ENCODE measurements around the gene ZNF619.

ZNF619 gene

GRCh38 chr3:40505599-40506462 is 28.9 kb downstream of the ZNF619 start, which contains the start of gene ZNF620:
TSS of gene ZNF620 (plus strand) at chr3:40506039. CDS start at chr3:40506353, 314 bp downstream.
- Histone ChIP-seq H3K36me3 (ENCODE audit: control insufficient read depth, insufficient read depth, low read length) (peaks cover 23% of the 10 kb centered on the region), H3K27me3 (ENCODE audit: control insufficient read depth, insufficient read depth, low read length) (no peaks in the 10 kb centered on the region), H3K27ac (ENCODE audit: low read depth, low read length) (peak within 1 kb of the TSS; percentile 46; the same call in 1 of the 2 replicates), H3K4me1 (ENCODE audit: control insufficient read depth, insufficient read depth, low read length) (0 out of 2 replicates have a peak, but pooled peaks cover 4% of the 10 kb centered on the region), H3K9me3 (ENCODE audit: control insufficient read depth, insufficient read depth, low read depth, low read length) (no peaks in the 10 kb centered on the region), H3K4me3 (ENCODE audit: low read depth, low read length) (peak within 1 kb of the TSS; percentile 91), H3K9ac (ENCODE audit: low read length) (peak within 1 kb of the TSS; percentile 91)

- Histone ChIP-seq H3K9me3 (ENCODE audit: control insufficient read depth, insufficient read depth, low read depth, low read length) (no peaks in the 10 kb centered on the region), H3K9ac (ENCODE audit: low read length) (no peak overlapping the region), H3K27ac (ENCODE audit: low read depth, low read length) (no peak overlapping the region), H3K4me3 (ENCODE audit: low read depth, low read length) (no peak overlapping the region), H3K36me3 (ENCODE audit: control insufficient read depth, insufficient read depth, low read length) (peaks cover 56% of the 10 kb centered on the region), H3K4me1 (ENCODE audit: control insufficient read depth, insufficient read depth, low read length) (no peaks in the 10 kb centered on the region), H3K27me3 (ENCODE audit: control insufficient read depth, insufficient read depth, low read length) (no peaks in the 10 kb centered on the region)
These were observed 34.3 kb downstream of the ZNF619 start for GRCh38 chr3:40511031-40511718.

- H3K4me3 ChIP-seq (ENCODE audit: low read depth, low read length): no peak overlapping the region
- H3K9me3 ChIP-seq (ENCODE audit: control insufficient read depth, insufficient read depth, low read depth, low read length): no peaks in the 10 kb centered on the region
- H3K4me1 ChIP-seq (ENCODE audit: control insufficient read depth, insufficient read depth, low read length): no peaks in the 10 kb centered on the region
- no peak overlapping the region for H3K27ac ChIP-seq (ENCODE audit: low read depth, low read length)
- peaks cover 45% of the 10 kb centered on the region for H3K36me3 ChIP-seq (ENCODE audit: control insufficient read depth, insufficient read depth, low read length)
- H3K9ac ChIP-seq (ENCODE audit: low read length): no peak overlapping the region
- H3K27me3 ChIP-seq (ENCODE audit: control insufficient read depth, insufficient read depth, low read length): no peaks in the 10 kb centered on the region
These were observed 39.3 kb downstream of the ZNF619 start for GRCh38 chr3:40516201-40516600.

- Histone ChIP-seq H3K27ac (ENCODE audit: low read depth, low read length) (no peak overlapping the region), H3K4me3 (ENCODE audit: low read depth, low read length) (no peak overlapping the region), H3K4me1 (ENCODE audit: control insufficient read depth, insufficient read depth, low read length) (no peaks in the 10 kb centered on the region), H3K27me3 (ENCODE audit: control insufficient read depth, insufficient read depth, low read length) (no peaks in the 10 kb centered on the region), H3K36me3 (ENCODE audit: control insufficient read depth, insufficient read depth, low read length) (peaks cover 33% of the 10 kb centered on the region), H3K9me3 (ENCODE audit: control insufficient read depth, insufficient read depth, low read depth, low read length) (no peaks in the 10 kb centered on the region), H3K9ac (ENCODE audit: low read length) (no peak overlapping the region)
These were observed 41.1 kb downstream of the ZNF619 start for GRCh38 chr3:40518067-40518466.

- Histone ChIP-seq H3K4me3 (ENCODE audit: low read depth, low read length) (no peak overlapping the region), H3K4me1 (ENCODE audit: control insufficient read depth, insufficient read depth, low read length) (peaks cover 1% of the 10 kb centered on the region; the same call in 1 of the 2 replicates), H3K9ac (ENCODE audit: low read length) (no peak overlapping the region)
These were observed 41.9 kb downstream of the ZNF619 start for GRCh38 chr3:40518848-40519247.

GRCh38 chr3:40521254-40521653 is 44.3 kb downstream of the ZNF619 start:
- Histone ChIP-seq H3K27ac (ENCODE audit: low read depth, low read length) (no peak overlapping the region), H3K9me3 (ENCODE audit: control insufficient read depth, insufficient read depth, low read depth, low read length) (no peaks in the 10 kb centered on the region), H3K4me3 (ENCODE audit: low read depth, low read length) (no peak overlapping the region), H3K27me3 (ENCODE audit: control insufficient read depth, insufficient read depth, low read length) (no peaks in the 10 kb centered on the region), H3K4me1 (ENCODE audit: control insufficient read depth, insufficient read depth, low read length) (peaks cover 11% of the 10 kb centered on the region; the same call in 1 of the 2 replicates), H3K9ac (ENCODE audit: low read length) (no peak overlapping the region), H3K36me3 (ENCODE audit: control insufficient read depth, insufficient read depth, low read length) (peaks cover 15% of the 10 kb centered on the region)

More at GRCh38 chr3:40518848-40519247, 41.9 kb downstream of the ZNF619 start:
- Histone ChIP-seq H3K27me3 (ENCODE audit: control insufficient read depth, insufficient read depth, low read length) (no peaks in the 10 kb centered on the region), H3K27ac (ENCODE audit: low read depth, low read length) (no peak overlapping the region), H3K36me3 (ENCODE audit: control insufficient read depth, insufficient read depth, low read length) (peaks cover 33% of the 10 kb centered on the region), H3K9me3 (ENCODE audit: control insufficient read depth, insufficient read depth, low read depth, low read length) (no peaks in the 10 kb centered on the region)

GRCh38 chr3:40523781-40524180 is 46.9 kb downstream of the ZNF619 start:
- Histone ChIP-seq H3K9me3 (ENCODE audit: control insufficient read depth, insufficient read depth, low read depth, low read length) (no peaks in the 10 kb centered on the region), H3K9ac (ENCODE audit: low read length) (no peak overlapping the region), H3K27me3 (ENCODE audit: control insufficient read depth, insufficient read depth, low read length) (no peaks in the 10 kb centered on the region), H3K27ac (ENCODE audit: low read depth, low read length) (peak overlapping the region; percentile 90), H3K36me3 (ENCODE audit: control insufficient read depth, insufficient read depth, low read length) (peaks cover 13% of the 10 kb centered on the region), H3K4me3 (ENCODE audit: low read depth, low read length) (peak overlapping the region; percentile 87), H3K4me1 (ENCODE audit: control insufficient read depth, insufficient read depth, low read length) (peaks cover 11% of the 10 kb centered on the region; the same call in 1 of the 2 replicates)

GRCh38 chr3:40524222-40524567 is 47.3 kb downstream of the ZNF619 start:
- peaks cover 17% of the 10 kb centered on the region for H3K36me3 ChIP-seq (ENCODE audit: control insufficient read depth, insufficient read depth, low read length)
- no peaks in the 10 kb centered on the region for H3K27me3 ChIP-seq (ENCODE audit: control insufficient read depth, insufficient read depth, low read length)
- peak overlapping the region; percentile 90 for H3K27ac ChIP-seq (ENCODE audit: low read depth, low read length)
- peaks cover 11% of the 10 kb centered on the region; the same call in 1 of the 2 replicates for H3K4me1 ChIP-seq (ENCODE audit: control insufficient read depth, insufficient read depth, low read length)
- H3K9me3 ChIP-seq (ENCODE audit: control insufficient read depth, insufficient read depth, low read depth, low read length): no peaks in the 10 kb centered on the region
- peak overlapping the region; percentile 95 for H3K9ac ChIP-seq (ENCODE audit: low read length)
- H3K4me3 ChIP-seq (ENCODE audit: low read depth, low read length): peak overlapping the region; percentile 87

GRCh38 chr3:40524568-40525285 is 47.8 kb downstream of the ZNF619 start, which contains the start of gene ZNF621:
TSS of gene ZNF621 (plus strand) at chr3:40524960. CDS start at chr3:40525841, 881 bp downstream.
- peaks cover 22% of the 10 kb centered on the region for H3K36me3 ChIP-seq (ENCODE audit: control insufficient read depth, insufficient read depth, low read length)
- H3K27ac ChIP-seq (ENCODE audit: low read depth, low read length): peak within 1 kb of the TSS; percentile 90
- no peaks in the 10 kb centered on the region for H3K9me3 ChIP-seq (ENCODE audit: control insufficient read depth, insufficient read depth, low read depth, low read length)
- peak within 1 kb of the TSS; percentile 95 for H3K9ac ChIP-seq (ENCODE audit: low read length)
- H3K4me3 ChIP-seq (ENCODE audit: low read depth, low read length): peak within 1 kb of the TSS; percentile 87
- H3K4me1 ChIP-seq (ENCODE audit: control insufficient read depth, insufficient read depth, low read length): peaks cover 11% of the 10 kb centered on the region; the same call in 1 of the 2 replicates
- H3K27me3 ChIP-seq (ENCODE audit: control insufficient read depth, insufficient read depth, low read length): no peaks in the 10 kb centered on the region

- H3K36me3 ChIP-seq (ENCODE audit: control insufficient read depth, insufficient read depth, low read length): peaks cover 59% of the 10 kb centered on the region
- H3K9ac ChIP-seq (ENCODE audit: low read length): no peak overlapping the region
- H3K4me3 ChIP-seq (ENCODE audit: low read depth, low read length): no peak overlapping the region
- H3K4me1 ChIP-seq (ENCODE audit: control insufficient read depth, insufficient read depth, low read length): peaks cover 11% of the 10 kb centered on the region; the same call in 1 of the 2 replicates
- no peak overlapping the region for H3K27ac ChIP-seq (ENCODE audit: low read depth, low read length)
- H3K9me3 ChIP-seq (ENCODE audit: control insufficient read depth, insufficient read depth, low read depth, low read length): no peaks in the 10 kb centered on the region
- H3K27me3 ChIP-seq (ENCODE audit: control insufficient read depth, insufficient read depth, low read length): no peaks in the 10 kb centered on the region
These were observed 51.5 kb downstream of the ZNF619 start for GRCh38 chr3:40528426-40528825.
